ENCODE data around the gene DTD1. TPM values are rescaled to one million over a fixed set of nuclear protein-coding genes. Genes with fewer than 3 reads are reported as not detected.

Gene DTD1
- total RNA-seq, 1 donor from 2014 or later, result 34.9 TPM

DNA sequence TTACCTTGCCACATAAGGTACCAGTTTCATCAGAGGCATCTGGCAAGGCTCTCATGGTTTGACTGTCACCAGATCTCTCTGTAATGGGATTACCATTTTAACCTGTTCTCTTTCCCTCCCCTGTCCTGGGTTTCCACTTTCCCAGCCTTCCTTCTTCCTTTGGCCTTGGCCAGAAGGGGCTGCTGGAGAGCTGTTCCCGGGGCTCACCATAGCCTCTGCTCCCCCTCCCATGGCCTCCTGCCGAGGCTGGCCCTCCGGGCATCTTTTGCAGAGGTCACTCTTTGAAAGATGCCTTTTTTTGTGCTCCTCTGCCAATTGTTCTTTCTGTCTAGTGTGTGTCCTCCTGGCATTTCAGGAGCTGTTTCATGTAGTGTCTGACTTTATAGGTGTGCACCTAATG, 125.0 kb downstream of the DTD1 start:
- intact Hi-C loops (cut with DNase I), result no loop called here
- peaks cover 0 to 2% of the 10 kb centered on the region in 2 donors for H3K36me3 ChIP-seq
- no peak for DNase-seq (ENCODE audit: low spot score in 2 of 2)
- no peaks in the 10 kb centered on the region for H3K27me3 ChIP-seq
- no peaks in the 10 kb centered on the region for H3K9me3 ChIP-seq
- TF ChIP-seq, protein P1, sequence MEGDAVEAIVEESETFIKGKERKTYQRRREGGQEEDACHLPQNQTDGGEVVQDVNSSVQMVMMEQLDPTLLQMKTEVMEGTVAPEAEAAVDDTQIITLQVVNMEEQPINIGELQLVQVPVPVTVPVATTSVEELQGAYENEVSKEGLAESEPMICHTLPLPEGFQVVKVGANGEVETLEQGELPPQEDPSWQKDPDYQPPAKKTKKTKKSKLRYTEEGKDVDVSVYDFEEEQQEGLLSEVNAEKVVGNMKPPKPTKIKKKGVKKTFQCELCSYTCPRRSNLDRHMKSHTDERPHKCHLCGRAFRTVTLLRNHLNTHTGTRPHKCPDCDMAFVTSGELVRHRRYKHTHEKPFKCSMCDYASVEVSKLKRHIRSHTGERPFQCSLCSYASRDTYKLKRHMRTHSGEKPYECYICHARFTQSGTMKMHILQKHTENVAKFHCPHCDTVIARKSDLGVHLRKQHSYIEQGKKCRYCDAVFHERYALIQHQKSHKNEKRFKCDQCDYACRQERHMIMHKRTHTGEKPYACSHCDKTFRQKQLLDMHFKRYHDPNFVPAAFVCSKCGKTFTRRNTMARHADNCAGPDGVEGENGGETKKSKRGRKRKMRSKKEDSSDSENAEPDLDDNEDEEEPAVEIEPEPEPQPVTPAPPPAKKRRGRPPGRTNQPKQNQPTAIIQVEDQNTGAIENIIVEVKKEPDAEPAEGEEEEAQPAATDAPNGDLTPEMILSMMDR (IDR thresholded peaks at IDR 0.05), result no peak
- H3K4me3 ChIP-seq, result no peak overlapping the region
- H3K4me1 ChIP-seq, result no peaks in the 10 kb centered on the region
- no peak overlapping the region for H3K27ac ChIP-seq

DNA sequence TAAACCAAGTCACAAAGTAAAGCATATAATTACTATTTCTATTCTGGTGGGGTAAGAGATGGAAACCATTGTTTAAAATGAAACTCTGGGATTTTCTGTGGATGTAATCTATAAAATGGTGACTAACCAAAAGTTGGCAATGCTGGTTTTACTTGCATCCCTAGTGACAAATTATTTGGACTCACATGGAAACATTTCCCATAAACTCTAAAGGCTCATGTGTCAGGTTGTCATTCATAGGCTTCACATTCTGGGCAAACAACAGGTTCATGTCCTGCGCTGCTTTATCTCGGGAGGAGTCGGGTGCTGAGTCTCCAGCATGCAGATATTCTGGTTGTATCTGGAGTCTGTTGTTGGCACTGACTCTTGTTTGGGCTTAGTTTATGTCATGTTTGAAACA, 127.7 kb downstream of the DTD1 start:
- Histone ChIP-seq H3K27me3 (no peaks in the 10 kb centered on the region), H3K4me1 (no peaks in the 10 kb centered on the region), H3K27ac (no peak overlapping the region), H3K4me3 (no peak overlapping the region), H3K9me3 (no peaks in the 10 kb centered on the region), H3K36me3 (peaks cover 0 to 6% of the 10 kb centered on the region in 2 donors)
- no peak for DNase-seq (ENCODE audit: low spot score in 2 of 2)
- intact Hi-C loops (cut with DNase I), result no loop called here
- TF ChIP-seq, protein P1 (IDR thresholded peaks at IDR 0.05), result no peak

DNA sequence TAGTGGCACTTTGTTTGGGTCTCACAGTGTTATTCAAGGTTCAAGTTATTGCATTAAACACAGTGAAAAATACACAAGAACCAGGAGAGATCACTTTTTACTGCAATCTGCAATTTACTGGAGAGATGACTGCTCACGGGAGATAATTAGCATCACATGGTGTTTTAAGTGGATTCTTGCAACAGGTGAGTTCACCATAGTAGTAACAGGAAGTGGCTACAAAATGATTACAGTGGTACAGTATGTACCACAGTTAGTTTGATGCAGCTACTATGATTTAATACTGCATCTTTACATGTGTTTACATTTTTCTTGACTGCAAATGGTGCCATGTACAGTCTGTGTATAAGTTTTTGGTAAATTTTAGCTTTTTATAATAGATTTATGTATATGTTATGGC, 129.2 kb downstream of the DTD1 start:
- no peak overlapping the region for H3K27ac ChIP-seq
- H3K27me3 ChIP-seq, result no peaks in the 10 kb centered on the region
- H3K9me3 ChIP-seq, result no peaks in the 10 kb centered on the region
- TF ChIP-seq, protein P1 (IDR thresholded peaks at IDR 0.05), result no peak
- H3K4me1 ChIP-seq, result no peaks in the 10 kb centered on the region
- peaks cover 0 to 6% of the 10 kb centered on the region in 2 donors for H3K36me3 ChIP-seq
- H3K4me3 ChIP-seq, result no peak overlapping the region
- no peak for DNase-seq (ENCODE audit: low spot score in 2 of 2)
- intact Hi-C loops (cut with DNase I), result no loop called here

DNA sequence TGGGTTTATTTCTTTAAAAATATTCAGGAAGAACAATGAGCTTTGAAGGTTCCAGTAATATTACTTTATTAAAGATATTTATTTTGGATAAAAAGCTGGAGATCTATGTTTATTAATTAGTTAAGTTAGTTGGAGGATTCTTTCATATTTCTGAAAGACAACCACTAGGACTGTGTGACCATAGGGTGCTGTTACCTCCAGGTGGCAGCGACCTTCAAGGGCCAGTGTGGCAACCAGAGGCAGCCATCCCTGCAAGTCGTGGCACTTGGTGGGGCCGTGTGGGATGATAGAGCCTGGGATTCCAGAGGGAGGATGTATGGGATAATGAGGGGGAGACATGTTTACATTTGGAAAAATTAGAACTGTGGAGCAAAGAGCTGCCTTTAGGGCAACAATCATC, 130.3 kb downstream of the DTD1 start:
- Histone ChIP-seq H3K9me3 (no peaks in the 10 kb centered on the region), H3K4me3 (no peak overlapping the region), H3K27me3 (no peaks in the 10 kb centered on the region), H3K27ac (no peak overlapping the region), H3K4me1 (no peaks in the 10 kb centered on the region), H3K36me3 (peaks cover 0 to 6% of the 10 kb centered on the region in 2 donors)
- TF ChIP-seq, protein P1 (IDR thresholded peaks at IDR 0.05), result no peak
- no peak for DNase-seq (ENCODE audit: low spot score in 2 of 2)
- intact Hi-C loops (cut with DNase I), result no loop called here

DNA sequence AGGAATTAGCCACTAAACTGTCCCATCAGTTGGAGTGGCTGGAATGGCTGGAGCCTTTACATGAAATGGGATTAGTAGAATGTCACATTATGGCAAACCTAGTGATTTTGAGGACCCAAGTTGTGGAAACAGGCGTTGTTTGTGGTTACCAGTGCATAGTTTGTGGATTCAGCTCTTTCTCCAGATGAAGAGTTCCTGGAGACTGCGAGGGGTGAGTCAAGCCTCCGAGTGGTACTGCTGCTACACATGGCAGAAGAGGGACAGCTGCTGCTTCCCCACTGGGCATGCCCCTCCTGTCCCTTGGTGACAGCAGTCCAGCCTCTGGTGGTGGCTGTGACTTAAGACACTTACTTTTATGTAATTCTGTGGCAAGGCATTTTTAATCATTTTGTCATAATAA, 131.6 kb downstream of the DTD1 start:
- Histone ChIP-seq H3K4me3 (no peak overlapping the region), H3K36me3 (peaks cover 0 to 6% of the 10 kb centered on the region in 2 donors), H3K9me3 (no peaks in the 10 kb centered on the region), H3K4me1 (no peaks in the 10 kb centered on the region), H3K27me3 (no peaks in the 10 kb centered on the region), H3K27ac (no peak overlapping the region)
- TF ChIP-seq, protein P1 (IDR thresholded peaks at IDR 0.05), result no peak
- intact Hi-C loops (cut with DNase I), result no loop called here
- no peak for DNase-seq (ENCODE audit: low spot score in 2 of 2)

DNA sequence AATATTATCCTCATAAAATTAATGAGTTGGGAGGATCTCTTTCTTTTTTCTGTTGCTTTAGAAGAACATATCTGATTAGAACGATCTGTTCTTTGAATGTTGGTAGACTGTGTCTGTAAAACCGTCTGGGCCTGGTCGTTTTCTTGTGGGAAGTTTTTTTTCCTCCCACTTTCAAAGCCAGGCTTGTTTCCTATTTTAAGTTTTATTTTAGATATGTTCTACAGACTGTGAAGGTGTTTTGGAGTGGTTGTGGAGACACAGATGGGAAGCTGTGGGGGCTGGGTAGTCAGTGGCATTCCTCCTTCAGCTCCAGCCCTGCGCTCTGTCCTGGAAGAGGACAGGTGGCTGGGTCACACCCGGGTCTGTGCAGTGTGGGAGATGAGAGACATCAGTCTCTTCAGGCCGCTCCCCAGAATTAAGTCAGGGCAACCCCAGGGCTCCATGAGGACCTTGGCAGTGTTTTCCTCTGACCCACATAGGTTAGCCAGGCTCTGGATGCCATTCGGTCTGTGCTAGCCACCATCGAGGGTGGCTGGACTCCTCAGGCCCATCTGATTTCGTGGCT, 133.8 kb downstream of the DTD1 start:
- TF ChIP-seq, protein P1 (IDR thresholded peaks at IDR 0.05), result no peak
- Histone ChIP-seq H3K4me3 (no peak overlapping the region), H3K27ac (no peak overlapping the region), H3K27me3 (no peaks in the 10 kb centered on the region), H3K9me3 (no peaks in the 10 kb centered on the region), H3K36me3 (peaks cover 0 to 4% of the 10 kb centered on the region in 2 donors), H3K4me1 (no peaks in the 10 kb centered on the region)
- intact Hi-C loops (cut with DNase I), result no loop called here
- no peak for DNase-seq (ENCODE audit: low spot score in 2 of 2)

Data from ascending aorta (tissue), 2 donors.